SHP77 (cell line): ENCODE results near the gene TMPRSS3.
A peak's percentile ranks its signal among the peaks of the same experiment; 100 is the strongest.

Experiments
- DNase-seq, 2 experiments: peaks; one replicate each; lab custom pipeline; 2025; lab: John Stamatoyannopoulos, UW

Gene TMPRSS3

DNA sequence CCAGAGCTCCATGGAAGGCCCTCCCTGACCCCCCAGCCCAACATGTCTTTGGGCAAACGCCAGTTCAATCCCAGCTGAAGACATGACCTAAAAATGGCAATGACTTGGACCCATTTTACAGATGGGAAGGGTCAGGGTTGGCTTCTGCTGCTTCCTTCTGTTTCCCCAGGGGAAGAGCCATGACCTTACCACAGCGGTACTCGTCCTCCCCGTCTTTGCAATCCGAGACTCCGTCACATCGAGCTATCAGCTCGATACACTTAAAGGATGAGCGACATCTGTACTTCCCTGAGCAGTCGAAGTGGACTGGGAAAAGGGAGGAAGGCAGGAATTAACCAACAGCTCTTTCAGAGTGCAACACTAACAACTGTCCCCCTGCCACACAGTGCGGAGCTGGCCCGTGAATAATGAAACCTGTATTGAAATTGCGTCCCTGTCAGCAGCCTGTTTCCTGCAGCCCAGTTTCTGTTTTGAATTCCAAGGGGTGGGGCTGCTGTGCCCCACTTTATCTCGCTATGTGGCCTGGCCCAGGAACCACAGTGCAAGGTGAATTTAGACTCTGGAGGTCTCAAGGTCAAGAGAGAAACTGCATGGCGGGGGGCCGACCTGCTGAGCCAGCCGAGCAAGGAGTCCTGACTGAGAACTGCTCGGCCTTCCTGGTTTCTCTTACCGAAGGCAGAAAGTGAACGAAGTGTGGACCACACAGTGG, 7.0 kb downstream of the TMPRSS3 start:
- DNase-seq: peak; percentile 18 to 48

DNA sequence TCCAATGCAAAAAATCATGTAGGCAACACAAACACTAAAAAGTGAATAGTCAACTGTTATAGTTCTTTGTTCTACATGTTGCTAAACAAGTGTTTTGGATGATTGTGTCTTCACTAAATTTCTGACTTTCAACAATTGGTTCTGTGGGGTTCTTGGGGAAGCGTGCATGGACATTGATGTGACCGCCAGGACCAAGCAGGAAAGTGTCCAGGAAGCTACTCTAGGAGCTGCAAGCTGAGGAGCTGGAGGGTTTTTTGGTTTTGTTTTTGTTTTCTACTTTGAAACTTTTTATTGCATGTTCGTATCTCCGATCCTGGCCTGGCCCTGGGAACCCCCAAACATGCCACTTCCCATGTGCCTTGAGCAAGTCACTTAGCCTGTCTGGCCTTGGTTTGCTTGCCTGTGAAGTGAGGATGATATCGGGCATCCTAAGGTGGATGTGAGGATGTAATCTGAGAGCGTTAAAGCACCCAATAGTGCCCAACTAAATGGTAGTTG, 8.0 kb downstream of the TMPRSS3 start:
- DNase-seq: no peak

DNA sequence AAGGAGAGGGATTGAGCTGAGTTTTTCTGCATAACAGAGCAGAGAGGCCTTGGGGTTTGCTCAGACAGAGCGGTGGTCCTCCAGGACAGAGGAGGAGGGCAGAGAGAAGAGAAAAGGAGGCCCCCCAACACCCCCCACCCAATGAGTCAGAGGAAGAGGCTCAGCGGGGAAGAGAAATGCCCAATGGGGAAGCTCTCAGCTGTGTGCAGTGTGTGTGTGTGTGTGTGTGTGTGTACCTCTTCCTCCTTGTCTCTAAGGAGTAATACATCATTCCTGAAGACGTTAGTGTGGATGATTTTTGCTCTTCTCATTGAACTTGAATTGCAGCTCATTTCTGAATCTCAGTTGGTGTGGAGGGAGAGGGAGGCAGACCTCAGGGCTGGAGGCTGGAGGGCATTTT, 8.7 kb downstream of the TMPRSS3 start:
- no peak for DNase-seq

DNA sequence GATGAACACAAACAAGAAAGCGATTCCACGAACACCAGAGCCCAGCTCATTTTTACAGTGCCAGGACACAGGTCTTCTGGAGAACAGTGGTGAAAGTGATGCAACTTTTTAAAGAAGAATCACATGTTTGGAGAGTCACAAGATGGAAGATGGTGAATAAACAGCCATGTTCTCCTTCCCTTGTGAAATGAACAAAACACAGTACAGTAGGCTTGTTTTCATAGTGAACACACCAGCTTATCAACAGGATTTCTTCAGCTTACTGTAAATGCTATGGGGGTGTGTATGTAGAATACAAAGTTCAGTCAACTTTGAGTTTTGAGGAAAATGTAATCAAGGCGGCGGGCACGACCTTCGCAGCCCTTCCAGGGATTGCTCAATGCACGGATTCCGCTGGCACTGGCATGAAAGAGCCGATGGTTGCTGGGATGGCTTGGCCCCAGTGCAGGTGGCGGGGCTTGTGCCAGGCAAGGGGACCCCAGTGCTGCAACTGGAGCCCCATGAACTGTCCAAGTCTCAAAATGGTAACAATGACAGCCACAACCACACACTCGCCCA, 9.7 kb downstream of the TMPRSS3 start:
- DNase-seq: no peak

DNA sequence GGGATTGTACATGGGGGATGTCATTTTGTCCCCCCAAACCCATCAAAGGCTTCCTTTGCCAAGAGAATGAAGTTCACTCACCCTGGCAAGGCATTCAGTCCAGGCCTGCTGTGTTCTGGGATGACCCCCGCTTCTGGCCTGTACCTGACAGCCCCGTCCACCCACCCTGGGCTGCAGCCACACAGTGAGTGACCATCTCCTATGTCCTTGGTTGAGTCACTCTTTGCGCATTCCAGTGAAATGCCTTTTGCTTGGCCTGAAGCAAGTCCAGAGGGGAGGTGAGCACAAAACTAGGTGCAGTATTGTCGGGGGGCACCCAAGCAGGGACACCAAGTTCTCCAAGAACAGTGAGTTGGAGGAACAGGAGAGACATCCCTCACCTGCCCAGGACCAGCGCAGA, 10.2 kb downstream of the TMPRSS3 start:
- DNase-seq: no peak

DNA sequence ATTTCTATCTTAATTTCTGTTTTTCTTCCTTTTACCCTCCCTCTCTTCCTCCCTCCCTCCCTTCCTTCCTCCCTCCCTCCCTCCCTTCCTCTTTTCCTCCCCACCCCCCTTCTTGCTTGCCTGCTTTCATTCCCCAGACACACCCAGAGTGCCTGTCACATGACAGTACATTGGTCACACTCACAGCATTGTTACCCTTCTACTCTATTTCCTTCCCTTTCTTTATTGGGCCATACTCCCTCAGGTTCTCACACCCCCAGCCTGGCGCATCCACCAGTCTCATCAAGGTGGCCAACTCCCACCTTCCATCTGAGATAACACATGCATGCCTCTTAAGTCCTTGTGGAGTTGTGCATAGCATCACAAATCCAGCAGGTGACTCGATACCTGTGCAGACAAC, 10.9 kb downstream of the TMPRSS3 start:
- no peak for DNase-seq

DNA sequence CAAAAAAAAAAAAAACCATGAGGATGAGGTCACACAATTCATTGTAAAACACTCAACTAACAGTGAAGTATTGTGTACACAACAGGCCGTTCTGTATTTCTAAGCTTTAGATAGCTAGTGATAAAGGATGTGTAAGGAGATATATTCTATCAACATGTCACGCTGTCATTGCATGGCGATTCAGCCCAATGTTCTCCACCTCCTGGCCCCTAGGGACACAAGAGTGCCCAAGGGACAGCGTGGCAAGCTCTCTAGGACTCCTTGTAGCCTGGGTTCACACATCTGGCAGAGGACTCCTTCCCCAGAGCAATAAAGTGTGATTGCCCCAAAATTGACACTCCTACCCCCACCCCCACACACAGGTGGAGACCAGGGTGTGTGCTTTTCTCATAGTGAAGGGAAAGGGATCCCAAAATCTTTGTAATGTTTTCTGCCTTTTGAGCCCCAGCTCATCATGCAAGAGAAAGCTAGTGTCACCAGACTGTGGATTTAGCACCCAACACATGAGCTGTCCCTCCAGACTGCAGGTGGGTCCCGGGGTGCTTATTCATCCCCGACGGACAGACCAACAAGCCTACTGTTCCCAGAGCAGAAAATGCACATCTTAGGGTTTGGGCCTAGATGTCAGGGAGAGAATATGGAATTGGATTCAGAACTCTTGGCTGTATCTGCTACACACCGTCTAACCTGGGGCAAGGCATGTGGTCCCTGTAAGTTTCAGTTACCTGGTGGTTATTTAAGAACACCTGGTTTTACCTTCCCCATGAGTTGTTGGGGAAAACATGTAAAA, 11.5 kb downstream of the TMPRSS3 start:
- DNase-seq: no peak

DNA sequence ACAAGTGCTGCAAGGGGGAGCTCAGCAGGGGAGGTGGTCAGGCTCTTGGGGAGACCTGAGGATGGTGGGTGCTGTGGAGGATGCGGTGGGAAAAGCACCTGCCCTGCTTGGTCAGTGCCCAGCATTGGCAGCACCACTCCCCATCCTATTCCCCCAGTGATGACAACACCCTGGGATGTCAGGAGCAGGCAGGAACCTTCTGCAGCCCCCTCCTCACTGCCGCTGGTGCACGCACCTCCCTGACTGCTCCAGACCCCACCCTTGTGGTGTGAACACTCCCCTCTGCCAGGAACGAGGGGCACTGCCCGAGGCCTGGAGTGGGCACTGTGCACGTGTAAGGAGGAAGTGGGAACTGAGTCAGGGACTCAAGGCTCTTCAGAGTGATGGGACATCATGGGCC, 12.5 kb downstream of the TMPRSS3 start:
- no peak for DNase-seq

DNA sequence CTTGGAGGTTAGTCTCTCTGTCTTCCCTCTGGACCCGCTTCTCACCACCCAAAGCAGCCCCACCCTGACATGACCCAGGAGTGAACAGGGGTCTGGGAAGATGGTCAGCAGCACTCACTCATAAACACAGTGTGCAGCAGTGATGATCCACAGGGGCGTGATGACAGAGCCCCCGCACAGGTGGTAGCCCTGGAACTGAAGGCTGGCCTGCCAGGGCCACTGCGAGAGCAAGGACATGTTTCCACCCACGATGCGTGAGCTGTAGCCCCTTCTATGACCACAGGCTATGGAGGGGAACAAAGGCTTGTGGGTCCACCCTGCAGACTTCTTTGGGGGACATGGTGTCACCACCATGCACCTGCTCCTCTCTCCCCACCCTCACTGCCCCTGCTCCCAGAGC, 12.9 kb downstream of the TMPRSS3 start:
- no peak for DNase-seq

DNA sequence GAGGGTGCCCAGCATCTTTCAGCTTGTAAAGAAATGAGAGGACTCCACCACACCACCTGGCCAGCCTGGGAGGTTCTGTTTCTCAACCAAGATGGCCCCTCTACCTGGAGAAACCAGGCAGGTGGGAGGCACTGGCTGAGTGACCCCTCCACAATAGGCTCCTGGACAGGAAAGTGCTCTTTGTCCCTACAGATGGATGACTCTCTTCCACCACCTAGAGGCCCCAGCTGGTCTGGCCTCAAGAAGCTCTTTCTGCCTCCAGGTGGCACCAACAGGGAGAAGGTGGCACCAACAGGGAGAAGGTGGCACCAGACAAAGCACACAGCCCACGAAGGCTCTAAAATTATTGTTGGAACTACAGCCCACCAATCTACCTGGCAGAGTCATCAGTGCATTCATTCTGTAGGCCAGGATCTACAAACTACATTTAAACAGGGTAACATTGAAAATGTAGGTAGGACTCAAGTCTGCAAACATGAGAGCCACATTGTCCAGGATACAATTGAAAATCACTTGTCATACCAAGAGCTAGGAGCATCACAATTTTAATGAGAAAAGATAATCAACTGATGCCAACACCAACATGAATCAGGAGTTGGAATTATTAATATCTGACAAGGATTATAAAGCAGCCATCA, 14.4 kb downstream of the TMPRSS3 start:
- DNase-seq: peak; percentile 42 to 46

DNA sequence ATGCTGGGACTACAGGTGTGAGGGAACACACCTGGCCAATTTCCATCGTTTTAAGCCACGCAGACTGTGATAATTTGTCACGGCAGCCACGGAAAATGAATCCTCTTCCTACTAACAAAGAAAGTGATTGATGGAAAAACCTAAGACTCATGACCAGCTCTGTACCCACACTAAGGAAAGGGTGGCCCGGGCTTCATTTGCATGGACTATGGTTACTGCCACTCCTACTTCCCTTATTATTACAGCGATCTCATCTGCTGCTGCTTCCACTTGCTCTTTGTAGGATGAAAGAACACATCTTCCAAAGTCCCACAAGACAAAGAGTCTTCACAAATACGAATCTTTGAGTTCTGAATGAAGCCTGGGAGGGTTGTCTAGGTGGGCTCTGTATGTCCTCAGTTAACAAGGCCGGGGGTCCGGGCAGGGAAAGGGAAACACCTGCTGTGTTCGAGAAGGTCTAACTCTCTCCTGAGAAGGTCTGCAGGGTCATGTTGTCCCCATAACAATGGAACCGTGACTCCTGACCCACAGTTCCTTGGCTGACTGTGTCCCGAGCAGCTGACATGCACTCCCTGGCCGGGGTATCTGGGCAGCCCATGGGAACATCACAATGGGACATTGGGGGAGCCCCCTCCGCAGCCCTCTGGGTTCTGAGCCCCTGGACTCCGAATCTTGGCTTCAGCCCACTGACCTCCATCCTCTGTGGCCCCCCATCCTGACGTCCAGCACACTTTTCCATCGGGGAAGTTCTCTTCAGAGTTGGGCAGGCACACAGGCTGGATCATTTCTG, 16.2 kb downstream of the TMPRSS3 start:
- DNase-seq: no peak

DNA sequence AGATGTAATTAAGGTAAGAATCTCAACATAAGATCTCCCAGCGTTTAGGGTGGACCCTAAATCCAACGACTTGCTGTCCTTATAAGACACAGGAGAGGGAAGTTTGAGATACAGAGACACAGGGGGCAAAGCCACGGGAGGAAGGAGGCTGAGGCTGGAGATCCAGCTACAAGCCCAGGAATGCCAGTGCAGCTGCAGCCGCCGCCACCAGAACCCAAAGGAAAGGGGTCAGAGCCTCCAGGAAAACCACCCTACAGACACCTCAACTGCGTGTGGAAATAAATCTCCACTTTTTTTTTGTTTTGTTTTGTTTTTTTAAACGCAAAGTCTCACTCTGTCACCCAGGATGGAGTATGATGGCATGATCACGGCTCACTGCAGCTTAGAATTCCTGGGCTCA, 17.4 kb downstream of the TMPRSS3 start:
- no peak for DNase-seq

DNA sequence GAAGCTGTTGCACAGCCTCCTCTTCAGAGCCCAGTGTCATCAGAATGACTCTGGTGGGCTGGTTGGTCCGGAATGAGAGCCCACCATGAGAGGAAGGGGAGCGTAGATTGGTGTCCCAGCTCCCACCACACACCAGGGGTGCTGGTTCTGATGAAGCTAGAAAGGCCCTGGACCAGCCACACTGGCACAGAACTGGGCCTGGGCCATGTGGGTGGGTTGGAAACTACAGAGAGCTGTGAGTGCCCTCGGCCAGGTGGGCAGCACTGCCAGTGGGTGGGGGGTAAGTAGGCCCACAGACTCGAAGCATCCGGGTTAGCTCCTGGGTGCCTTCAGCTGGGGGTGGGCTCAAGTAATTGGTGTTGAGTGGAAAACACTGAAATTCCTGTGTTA, 17.9 kb downstream of the TMPRSS3 start:
- DNase-seq: no peak

DNA sequence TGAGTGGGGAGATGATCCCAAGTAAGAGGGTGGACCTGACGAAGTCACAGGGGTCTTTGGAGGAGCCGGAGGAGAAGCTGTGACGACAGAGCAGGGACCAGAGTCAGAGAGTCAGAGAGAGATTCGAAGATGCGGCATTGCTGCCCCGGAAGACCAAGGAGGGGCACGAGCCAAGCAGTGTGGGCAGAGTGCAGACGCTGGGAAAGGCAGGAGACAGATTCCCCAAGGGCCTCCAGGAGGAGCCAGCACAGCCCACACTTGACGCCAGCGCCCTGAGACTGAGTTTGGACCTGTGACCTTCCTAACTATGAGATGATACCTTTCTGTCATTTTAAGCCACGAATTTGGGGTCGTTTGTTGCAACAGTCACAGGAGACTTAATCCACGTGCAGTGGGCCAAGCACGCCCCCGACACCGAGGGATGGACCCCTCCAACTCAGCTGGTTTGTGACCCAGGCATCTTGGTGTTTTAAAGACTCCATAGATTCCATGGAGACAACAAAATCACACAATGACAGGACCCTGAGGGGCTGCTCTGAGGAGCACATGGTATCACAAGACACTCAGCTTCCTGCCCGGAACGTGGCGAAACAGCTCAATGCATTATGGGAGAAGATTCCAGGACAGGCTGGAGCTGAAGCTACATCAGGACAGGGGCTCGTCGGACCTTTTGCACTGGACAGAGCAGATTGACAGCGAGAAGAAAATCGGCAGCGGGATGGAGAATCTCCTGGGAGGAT, 18.5 kb downstream of the TMPRSS3 start:
- DNase-seq: no peak

DNA sequence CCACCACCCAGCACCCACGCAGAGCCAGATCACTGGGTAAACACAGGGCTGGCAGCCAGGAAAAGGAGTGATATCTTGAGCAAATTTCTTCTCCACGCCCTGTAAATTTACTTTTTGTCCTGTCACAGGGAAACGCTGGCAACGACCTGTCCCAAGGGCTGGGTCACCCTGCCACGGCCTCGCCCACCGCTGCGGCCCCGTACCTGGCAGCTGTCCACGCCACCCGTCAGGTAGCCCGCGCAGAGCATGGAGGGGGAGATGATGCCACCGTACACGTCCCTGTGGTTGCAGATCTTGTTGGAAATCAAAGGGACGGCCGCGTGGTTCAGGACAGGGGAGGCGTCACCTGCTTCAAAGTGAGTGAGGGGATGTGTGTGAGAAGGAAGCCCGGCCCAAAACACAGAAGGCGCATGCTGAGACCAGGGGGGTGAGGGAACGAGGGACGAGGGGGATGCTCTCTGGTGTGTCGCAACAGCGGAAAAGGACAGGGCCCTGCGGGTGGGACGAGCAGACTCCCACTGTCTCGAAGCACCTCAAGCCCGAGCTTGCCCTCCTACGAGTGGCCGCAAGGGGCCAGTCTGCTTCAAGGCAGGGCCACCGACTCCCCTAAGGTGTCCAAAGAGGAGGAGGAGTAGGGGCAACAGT, 19.4 kb downstream of the TMPRSS3 start:
- no peak for DNase-seq

DNA sequence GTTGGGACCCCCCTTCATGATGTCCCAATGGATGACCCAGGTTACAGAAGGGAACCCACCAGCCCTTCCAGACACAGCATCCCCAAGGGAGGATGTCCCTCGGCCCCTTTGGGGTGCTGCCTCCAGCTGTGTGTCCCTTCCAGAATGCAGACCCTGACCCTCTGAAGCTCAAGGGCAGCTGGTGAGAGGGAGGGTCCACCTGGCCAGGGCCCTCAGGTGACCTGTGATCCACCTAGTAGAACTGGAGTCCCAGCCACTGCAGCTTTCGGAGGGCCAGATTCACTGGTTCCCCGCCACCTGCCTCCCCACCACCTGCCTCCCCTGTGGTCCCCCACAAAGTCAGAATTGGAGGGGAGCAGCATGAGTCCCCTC, 19.9 kb downstream of the TMPRSS3 start:
- DNase-seq: no peak

DNA sequence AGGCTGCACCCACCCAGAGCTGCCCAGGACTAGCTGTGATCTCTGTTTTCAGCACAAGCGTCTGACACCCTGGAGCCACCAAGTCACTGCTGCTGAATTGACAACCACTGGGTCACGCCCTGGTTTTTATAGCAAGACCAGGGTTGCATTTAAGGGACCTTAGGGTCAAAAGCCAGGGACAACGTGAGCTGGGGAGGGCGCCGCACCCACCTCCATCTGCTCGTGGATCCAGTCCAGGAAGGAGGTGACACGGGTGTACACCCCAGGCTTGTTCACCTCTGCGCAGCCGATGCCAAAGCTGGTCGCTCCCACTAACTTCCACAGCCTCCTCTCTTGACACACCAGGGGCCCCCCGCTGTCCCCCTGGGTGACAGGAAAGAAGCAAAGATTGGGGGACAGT, 20.3 kb downstream of the TMPRSS3 start:
- DNase-seq: no peak

DNA sequence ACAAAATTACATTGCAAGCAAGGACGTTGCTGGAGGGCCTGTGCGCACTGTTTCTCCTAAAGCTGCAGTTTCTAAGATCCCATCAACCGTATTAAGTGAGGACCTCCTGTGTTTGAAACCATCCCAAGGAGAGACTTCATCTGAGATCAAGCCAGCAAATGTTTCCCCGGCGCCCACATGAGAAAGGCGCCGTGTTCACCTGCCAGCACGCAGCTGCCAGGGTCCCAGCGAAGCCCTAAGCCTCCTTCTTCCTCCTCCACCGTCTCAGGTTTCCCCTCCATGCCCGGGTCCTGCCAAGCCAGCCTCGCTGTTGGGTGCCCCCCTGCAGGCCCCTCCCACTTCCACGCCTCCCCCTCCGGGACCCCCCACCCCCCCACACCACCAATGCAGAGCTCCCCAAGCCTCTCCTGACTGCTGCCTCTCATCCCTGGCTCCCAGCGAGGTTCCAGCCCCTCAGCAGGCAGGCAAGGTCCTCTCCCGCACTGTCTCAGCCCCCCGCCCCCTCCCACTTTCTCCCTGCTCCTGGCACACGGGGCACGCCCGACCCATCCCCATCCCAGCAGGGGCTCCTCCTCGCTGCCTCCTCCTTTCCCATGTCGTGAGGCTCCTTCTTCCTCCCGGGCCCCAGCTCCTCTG, 20.9 kb downstream of the TMPRSS3 start:
- no peak for DNase-seq

DNA sequence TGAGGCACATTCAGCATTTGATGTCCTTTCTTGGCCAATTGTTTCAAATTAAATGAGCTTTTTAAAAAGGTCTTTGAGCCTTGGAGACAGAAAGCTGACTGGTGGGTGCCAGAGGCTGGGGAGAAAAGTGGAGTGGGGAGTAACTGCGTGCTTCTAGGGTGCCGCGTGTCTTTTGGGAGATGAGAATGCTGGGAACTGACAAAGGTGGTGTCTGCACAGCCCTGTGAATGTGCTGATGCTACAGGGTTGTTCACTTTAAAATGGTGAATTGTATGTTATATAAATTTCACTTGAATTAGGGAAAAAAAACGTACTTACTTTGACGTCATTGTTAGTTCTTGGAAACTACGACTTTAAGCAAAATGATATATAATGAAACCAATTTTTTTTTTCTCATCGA, 21.4 kb downstream of the TMPRSS3 start:
- DNase-seq: no peak

DNA sequence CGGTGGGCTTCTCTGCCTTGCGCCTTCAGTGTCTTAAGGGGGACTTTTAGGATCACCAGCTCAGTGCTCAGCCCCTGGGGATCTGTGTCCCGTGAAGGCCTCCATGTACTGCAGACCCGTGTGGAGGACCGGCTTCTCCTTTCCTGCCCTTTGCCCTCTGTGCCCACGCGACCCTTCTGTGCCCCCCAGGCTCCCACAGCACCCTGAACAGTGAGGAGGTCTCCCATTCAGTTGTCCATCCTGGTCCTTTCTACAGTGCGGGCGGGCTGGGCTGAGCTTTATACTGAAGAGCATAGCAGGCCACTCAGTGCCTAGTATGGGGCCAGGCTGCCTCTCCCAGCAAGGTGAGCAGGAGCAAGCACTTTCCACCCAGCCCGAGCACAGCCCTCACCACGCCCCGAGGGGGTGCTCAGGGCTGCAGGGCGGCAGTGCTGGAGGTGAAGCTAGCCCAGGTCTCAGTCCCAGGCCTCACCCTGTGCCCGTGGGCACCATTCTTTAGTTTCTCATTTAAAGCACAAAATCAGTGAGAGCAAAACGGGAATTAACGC, 21.9 kb downstream of the TMPRSS3 start:
- no peak for DNase-seq
